HEK293 (cell line): ENCODE results near the gene WSB2.

ENCODE experiments used
- ZBTB1 ChIP-seq: fragments of 450-650 bp; formaldehyde crosslinking; IDR thresholded peaks from 2 replicates; pipeline ENCODE4 v1.5.1; 2016; ENCODE audit warnings: missing biosample characterization, missing genetic modification characterization
- ZBTB20 ChIP-seq: fragments of 450-650 bp; formaldehyde crosslinking; IDR thresholded peaks from 2 replicates; pipeline ENCODE4 v1.5.1; 2016; ENCODE audit warnings: missing biosample characterization, missing genetic modification characterization
- ZBTB7A ChIP-seq: fragments of 450-650 bp; formaldehyde crosslinking; IDR thresholded peaks from 2 replicates; pipeline ENCODE4 v1.5.1; 2016; ENCODE audit warnings: low read depth, missing biosample characterization, missing genetic modification characterization
- ZNF10 ChIP-seq: fragments of 450-650 bp; formaldehyde crosslinking; IDR thresholded peaks from 2 replicates; pipeline ENCODE4 v1.5.1; 2017; ENCODE audit warnings: missing biosample characterization, missing genetic modification characterization
- ZNF768 ChIP-seq: fragments of 450-650 bp; formaldehyde crosslinking; IDR thresholded peaks from 2 replicates; pipeline ENCODE4 v1.5.1; 2018; ENCODE audit warnings: missing biosample characterization, mild to moderate bottlenecking, missing genetic modification characterization
- ZNF777 ChIP-seq: fragments of 450-650 bp; formaldehyde crosslinking; IDR thresholded peaks from 2 replicates; pipeline ENCODE4 v1.5.1; 2017; ENCODE audit warnings: missing biosample characterization, missing genetic modification characterization, borderline replicate concordance
- ZSCAN30 ChIP-seq: fragments of 450-650 bp; IDR thresholded peaks from 2 replicates; pipeline ENCODE4 v1.5.1; 2018; ENCODE audit warnings: missing biosample characterization, mild to moderate bottlenecking, missing genetic modification characterization, moderate library complexity
- TF ChIP-seq, protein P1 (sequence below): fragments of 450-650 bp; formaldehyde crosslinking; IDR thresholded peaks from 2 replicates; pipeline ENCODE4 v1.5.1; 2016; ENCODE audit warnings: missing biosample characterization, missing genetic modification characterization

GRCh38 chr12:118082161-118082560 is 21.2 kb upstream of the WSB2 start:
- TF ChIP-seq, protein P1, sequence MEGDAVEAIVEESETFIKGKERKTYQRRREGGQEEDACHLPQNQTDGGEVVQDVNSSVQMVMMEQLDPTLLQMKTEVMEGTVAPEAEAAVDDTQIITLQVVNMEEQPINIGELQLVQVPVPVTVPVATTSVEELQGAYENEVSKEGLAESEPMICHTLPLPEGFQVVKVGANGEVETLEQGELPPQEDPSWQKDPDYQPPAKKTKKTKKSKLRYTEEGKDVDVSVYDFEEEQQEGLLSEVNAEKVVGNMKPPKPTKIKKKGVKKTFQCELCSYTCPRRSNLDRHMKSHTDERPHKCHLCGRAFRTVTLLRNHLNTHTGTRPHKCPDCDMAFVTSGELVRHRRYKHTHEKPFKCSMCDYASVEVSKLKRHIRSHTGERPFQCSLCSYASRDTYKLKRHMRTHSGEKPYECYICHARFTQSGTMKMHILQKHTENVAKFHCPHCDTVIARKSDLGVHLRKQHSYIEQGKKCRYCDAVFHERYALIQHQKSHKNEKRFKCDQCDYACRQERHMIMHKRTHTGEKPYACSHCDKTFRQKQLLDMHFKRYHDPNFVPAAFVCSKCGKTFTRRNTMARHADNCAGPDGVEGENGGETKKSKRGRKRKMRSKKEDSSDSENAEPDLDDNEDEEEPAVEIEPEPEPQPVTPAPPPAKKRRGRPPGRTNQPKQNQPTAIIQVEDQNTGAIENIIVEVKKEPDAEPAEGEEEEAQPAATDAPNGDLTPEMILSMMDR, result no peak
- TF ChIP-seq ZSCAN30 (tag by site-specific recombination) (no peak), ZNF768 (tag by site-specific recombination) (no peak), ZNF10 (tag by site-specific recombination) (no peak), ZBTB20 (no peak), ZBTB1 (tag by site-specific recombination) (no peak), ZNF777 (tag by site-specific recombination) (no peak), ZBTB7A (tag by site-specific recombination) (no peak)
